ENCODE data around the gene POLR2B.

POLR2B gene

GRCh38 chr4:57048590-57049304, 70.1 kb downstream of the POLR2B start:
- Histone ChIP-seq H3K36me3 (replicated peaks; ENCODE audit: insufficient read depth, low read length) (no peaks in the 10 kb centered on the region), H3K27me3 (replicated peaks; ENCODE audit: insufficient read depth, low read length) (no peaks in the 10 kb centered on the region), H3K9me3 (replicated peaks; ENCODE audit: insufficient read depth, low read length) (no peaks in the 10 kb centered on the region), H3K4me2 (ENCODE audit: low read depth, low read length) (no peak overlapping the region), H2AFZ (ENCODE audit: low read length) (no peak overlapping the region), H3F3A (ENCODE audit: insufficient read depth, low read length) (no peaks in the 10 kb centered on the region), H3K9me2 (replicated peaks; ENCODE audit: insufficient read depth, low read length) (no peaks in the 10 kb centered on the region), H3K4me1 (ENCODE audit: low read length) (no peaks in the 10 kb centered on the region), H3K79me2 (ENCODE audit: low read length) (no peaks in the 10 kb centered on the region), H3K9ac (ENCODE audit: low read length) (no peak overlapping the region), H3K4me3 (ENCODE audit: low read length) (no peak overlapping the region), H4K20me1 (ENCODE audit: insufficient read depth, low read length) (no peaks in the 10 kb centered on the region), H3K27ac (ENCODE audit: low read length) (no peak overlapping the region)
- DNase-seq = no peak
- TF ChIP-seq EZH2phosphoT487 (IDR thresholded peaks at IDR 0.05; ENCODE audit: low read length) (no peak), CTCF (IDR thresholded peaks at IDR 0.05; ENCODE audit: low read length) (no peak), EZH2 (optimal IDR thresholded peaks at IDR 0.05; ENCODE audit: low read depth, low read length) (no peak)

GRCh38 chr4:57051095-57051494, 72.4 kb downstream of the POLR2B start:
- TF ChIP-seq EZH2 (optimal IDR thresholded peaks at IDR 0.05; ENCODE audit: low read depth, low read length) = no peak
- no peak for TF ChIP-seq EZH2phosphoT487 (IDR thresholded peaks at IDR 0.05; ENCODE audit: low read length)
- TF ChIP-seq CTCF (IDR thresholded peaks at IDR 0.05; ENCODE audit: low read length) = no peak
- Histone ChIP-seq H3K4me2 (ENCODE audit: low read depth, low read length) (no peak overlapping the region), H4K20me1 (ENCODE audit: insufficient read depth, low read length) (no peaks in the 10 kb centered on the region), H3K4me3 (ENCODE audit: low read length) (no peak overlapping the region), H3K36me3 (replicated peaks; ENCODE audit: insufficient read depth, low read length) (no peaks in the 10 kb centered on the region), H3K9me2 (replicated peaks; ENCODE audit: insufficient read depth, low read length) (no peaks in the 10 kb centered on the region), H3K79me2 (ENCODE audit: low read length) (no peaks in the 10 kb centered on the region), H3F3A (ENCODE audit: insufficient read depth, low read length) (no peaks in the 10 kb centered on the region), H3K27me3 (replicated peaks; ENCODE audit: insufficient read depth, low read length) (no peaks in the 10 kb centered on the region), H3K9me3 (replicated peaks; ENCODE audit: insufficient read depth, low read length) (no peaks in the 10 kb centered on the region), H3K4me1 (ENCODE audit: low read length) (no peaks in the 10 kb centered on the region), H2AFZ (ENCODE audit: low read length) (no peak overlapping the region), H3K27ac (ENCODE audit: low read length) (no peak overlapping the region), H3K9ac (ENCODE audit: low read length) (no peak overlapping the region)
- DNase-seq = no peak

GRCh38 chr4:57051524-57051923, 72.8 kb downstream of the POLR2B start:
- no peaks in the 10 kb centered on the region for H3F3A ChIP-seq (ENCODE audit: insufficient read depth, low read length)
- H3K27me3 ChIP-seq (replicated peaks; ENCODE audit: insufficient read depth, low read length) = no peaks in the 10 kb centered on the region
- no peaks in the 10 kb centered on the region for H3K4me1 ChIP-seq (ENCODE audit: low read length)
- no peak overlapping the region for H3K27ac ChIP-seq (ENCODE audit: low read length)
- no peaks in the 10 kb centered on the region for H4K20me1 ChIP-seq (ENCODE audit: insufficient read depth, low read length)
- DNase-seq = no peak
- H3K9me2 ChIP-seq (replicated peaks; ENCODE audit: insufficient read depth, low read length) = no peaks in the 10 kb centered on the region
- no peaks in the 10 kb centered on the region for H3K79me2 ChIP-seq (ENCODE audit: low read length)
- no peak overlapping the region for H3K4me2 ChIP-seq (ENCODE audit: low read depth, low read length)
- no peaks in the 10 kb centered on the region for H3K9me3 ChIP-seq (replicated peaks; ENCODE audit: insufficient read depth, low read length)
- H3K4me3 ChIP-seq (ENCODE audit: low read length) = no peak overlapping the region
- H3K9ac ChIP-seq (ENCODE audit: low read length) = no peak overlapping the region
- H3K36me3 ChIP-seq (replicated peaks; ENCODE audit: insufficient read depth, low read length) = no peaks in the 10 kb centered on the region
- TF ChIP-seq EZH2 (optimal IDR thresholded peaks at IDR 0.05; ENCODE audit: low read depth, low read length) (no peak), EZH2phosphoT487 (IDR thresholded peaks at IDR 0.05; ENCODE audit: low read length) (no peak), CTCF (IDR thresholded peaks at IDR 0.05; ENCODE audit: low read length) (no peak)
- H2AFZ ChIP-seq (ENCODE audit: low read length) = no peak overlapping the region
